Sigmoid colon (tissue), 7 donors: ENCODE measurements around the gene LGALS3. TPM values are rescaled to one million over a fixed set of nuclear protein-coding genes. Genes with fewer than 3 reads are reported as not detected.

Experiments
- DNase-seq: peaks from one replicate; pipeline ENCODE4 v3.0.0-alpha.2; 2019
- H3K27ac ChIP-seq, 4 donors: fragments of 200-600 bp; sonication (generic); one replicate each; pipeline ENCODE4 v1.5.1; 2016 to 2019; ENCODE audit warnings: mild to moderate bottlenecking in 1 of 4
- H3K27me3 ChIP-seq, 3 donors: fragments of 200-600 bp; sonication (generic); one replicate each; pipeline ENCODE4 v1.5.1; 2019; ENCODE audit warnings: mild to moderate bottlenecking in 1 of 3
- H3K36me3 ChIP-seq, 4 donors: fragments of 200-600 bp; sonication (generic); one replicate each; pipeline ENCODE4 v1.5.1; 2016 to 2019
- H3K4me1 ChIP-seq, 4 donors: fragments of 200-600 bp; sonication (generic); one replicate each; pipeline ENCODE4 v1.5.1; 2017 to 2019
- H3K4me3 ChIP-seq, 4 donors: fragments of 200-600 bp; sonication (generic); one replicate each; pipeline ENCODE4 v1.5.1; 2017 to 2019; ENCODE audit warnings: mild to moderate bottlenecking in 2 of 4, moderate library complexity in 1 of 4
- H3K9me3 ChIP-seq, 4 donors: fragments of 200-600 bp in 3 of 4; sonication (generic) in 3 of 4; one replicate each; pipeline versions ENCODE4 v1.5.1 to v1.6.1; 2013 to 2019
- CTCF ChIP-seq, 4 experiments: fragments of 450-650 bp in 3 of 4; fragments of 200-600 bp in 1 of 4; IDR thresholded peaks; one replicate each; pipeline ENCODE4 v1.5.1; 2016 to 2019; ENCODE audit warnings: antibody characterized with exemption in 4 of 4, mild to moderate bottlenecking in 3 of 4, moderate library complexity in 2 of 4
- EP300 ChIP-seq, 4 donors: sonication (generic); formaldehyde crosslinking; IDR thresholded peaks; one replicate each; pipeline ENCODE4 v1.6.1; 2017; ENCODE audit warnings: antibody characterized with exemption in 4 of 4
- POLR2A ChIP-seq, 2 donors: fragments of 450-650 bp; IDR thresholded peaks; one replicate each; pipeline ENCODE4 v1.6.1; 2016; ENCODE audit warnings: antibody characterized with exemption in 2 of 2, mild to moderate bottlenecking in 2 of 2, moderate library complexity in 2 of 2
- POLR2AphosphoS5 ChIP-seq, 4 donors: sonication (generic); formaldehyde crosslinking; IDR thresholded peaks; one replicate each; pipeline ENCODE4 v1.6.1; 2017; ENCODE audit warnings: antibody characterized with exemption in 4 of 4
- WGBS, 2 donors: extraction: QIAGEN DNeasy Blood & Tissue Kit; methylation state at CpG; one replicate each; pipeline ENCODE4 v1.1.7; 2013; 5-methylcytosine and 5-hydroxymethylcytosine counted together
- intact Hi-C: fragments of 100-400 bp; cut with DNase I; formaldehyde crosslinking; loops from one replicate; pipeline ENCODE4 v1.15.1; 2023
- polyA plus RNA-seq, 3 donors: library from polyadenylated mRNA; stranded (reverse); fragments of 200-250 nt; gene quantifications; one replicate each; pipeline ENCODE4 v1.2.3, GENCODE V29; 2013
- total RNA-seq, 4 donors: library from RNA; depleted of rRNA; stranded (reverse); fragments of >200 nt; gene quantifications; one replicate each; pipeline ENCODE4 v1.1.0, GENCODE V29; 2016
- donor health status: healthy with polysubstance abuse.
- donor health status: Bipolar disorder and iron deficiency.
- donor health status: healthy.

Gene LGALS3
- total and polyA plus RNA-seq, 7 donors, result 235 to 4,129 (median 249) TPM

DNA sequence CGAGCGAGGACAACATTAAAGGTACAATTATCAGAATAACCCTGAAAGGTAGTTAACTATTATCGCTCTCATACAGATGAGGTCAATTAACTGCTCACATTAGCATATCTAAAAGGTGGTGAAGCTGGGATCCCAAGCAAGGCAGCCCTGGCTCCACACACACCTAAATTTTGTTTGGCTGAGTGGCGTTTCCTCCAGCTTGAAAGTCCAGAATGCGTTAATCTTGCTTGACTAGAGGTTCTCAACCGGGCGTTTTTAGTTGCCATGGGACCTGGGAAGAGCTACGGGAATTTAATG lies 61.8 kb downstream of the LGALS3 start:
- Histone ChIP-seq H3K27me3 (no peaks in the 10 kb centered on the region), H3K4me1 (peaks cover 0 to 6% (median 6%) of the 10 kb centered on the region in 4 donors), H3K36me3 (no peaks in the 10 kb centered on the region), H3K9me3 (no peaks in the 10 kb centered on the region), H3K4me3 (peak overlapping the region in 3 of 4 donors; percentile 48 to 64 (median 54)), H3K27ac (no peak overlapping the region)
- 8 to 11% methylated on average over 8 of the region's 8 CpGs for WGBS, 2 donors
- intact Hi-C loops, result no loop called here
- no peak for TF ChIP-seq POLR2A (IDR thresholded peaks at IDR 0.05)
- no peak for TF ChIP-seq CTCF (IDR thresholded peaks at IDR 0.05)
- TF ChIP-seq EP300 (IDR thresholded peaks at IDR 0.05), result no peak
- no peak for TF ChIP-seq POLR2AphosphoS5 (IDR thresholded peaks at IDR 0.05)
- DNase-seq, result no peak

DNA sequence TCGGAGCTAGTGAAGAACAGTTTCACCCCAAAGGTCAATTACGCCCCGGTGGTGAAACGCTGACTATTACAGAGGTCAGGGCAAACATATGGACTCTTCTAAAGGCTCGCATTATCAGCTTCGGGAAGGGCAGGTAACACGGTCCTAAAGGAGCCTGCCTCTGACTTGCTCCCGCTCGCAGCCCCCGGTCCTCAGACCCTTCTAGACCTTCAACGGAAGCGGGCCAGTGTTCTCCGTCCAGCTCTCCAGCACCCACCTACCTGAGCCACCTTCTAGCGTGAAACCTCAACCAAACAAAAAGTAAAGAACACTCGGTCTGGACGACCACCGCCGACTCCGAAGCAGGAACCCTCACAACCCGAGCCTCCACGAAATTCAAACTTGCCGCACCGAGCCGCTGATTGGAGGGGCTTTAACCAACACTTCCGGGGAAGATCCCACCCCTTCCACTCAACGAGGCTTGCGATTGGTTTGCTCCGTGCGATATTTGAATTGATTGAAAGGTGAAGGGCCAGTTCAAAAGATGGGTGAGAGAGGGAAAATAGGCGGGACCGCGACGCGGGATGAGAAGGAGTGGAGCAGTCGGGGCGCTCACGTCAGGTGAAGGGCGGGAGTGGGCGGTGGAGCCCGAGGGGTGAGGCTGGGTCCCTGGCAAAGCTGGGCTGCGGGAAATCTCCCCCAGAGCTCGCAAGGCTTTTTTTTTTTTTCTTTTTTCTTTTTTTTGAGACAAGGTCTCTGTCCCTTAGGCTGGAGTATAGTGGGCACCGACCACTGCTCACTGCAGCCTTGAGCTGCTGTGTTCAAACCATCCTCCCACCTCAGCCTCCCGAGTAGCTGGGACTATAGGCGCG lies 62.4 kb downstream of the LGALS3 start, which contains the start of gene DLGAP5:
DLGAP5 (minus strand) TSS at position 383 of the 851 bp plus-strand sequence. CDS start 2,406 bp downstream, outside the sequence.
- H3K9me3 ChIP-seq, result no peaks in the 10 kb centered on the region
- WGBS, 2 donors, result 1 to 2% methylated on average over 46 of the region's 46 CpGs
- peak within 1 kb of the TSS; percentile 52 to 74 (median 68) for H3K27ac ChIP-seq
- intact Hi-C loops, result no loop called here
- DNase-seq, result peak; percentile 95
- no peaks in the 10 kb centered on the region for H3K27me3 ChIP-seq
- H3K36me3 ChIP-seq, result no peaks in the 10 kb centered on the region
- TF ChIP-seq CTCF (IDR thresholded peaks at IDR 0.05), result no peak
- peak; percentile 62 to 81 (median 63) for TF ChIP-seq POLR2AphosphoS5 (IDR thresholded peaks at IDR 0.05)
- TF ChIP-seq EP300 (IDR thresholded peaks at IDR 0.05), result no peak
- peak in 1 of 2 donors; percentile 17 for TF ChIP-seq POLR2A (IDR thresholded peaks at IDR 0.05)
- H3K4me3 ChIP-seq, result peak within 1 kb of the TSS; percentile 34 to 64 (median 51)
- H3K4me1 ChIP-seq, result peaks cover 0 to 6% (median 6%) of the 10 kb centered on the region in 4 donors

DNA sequence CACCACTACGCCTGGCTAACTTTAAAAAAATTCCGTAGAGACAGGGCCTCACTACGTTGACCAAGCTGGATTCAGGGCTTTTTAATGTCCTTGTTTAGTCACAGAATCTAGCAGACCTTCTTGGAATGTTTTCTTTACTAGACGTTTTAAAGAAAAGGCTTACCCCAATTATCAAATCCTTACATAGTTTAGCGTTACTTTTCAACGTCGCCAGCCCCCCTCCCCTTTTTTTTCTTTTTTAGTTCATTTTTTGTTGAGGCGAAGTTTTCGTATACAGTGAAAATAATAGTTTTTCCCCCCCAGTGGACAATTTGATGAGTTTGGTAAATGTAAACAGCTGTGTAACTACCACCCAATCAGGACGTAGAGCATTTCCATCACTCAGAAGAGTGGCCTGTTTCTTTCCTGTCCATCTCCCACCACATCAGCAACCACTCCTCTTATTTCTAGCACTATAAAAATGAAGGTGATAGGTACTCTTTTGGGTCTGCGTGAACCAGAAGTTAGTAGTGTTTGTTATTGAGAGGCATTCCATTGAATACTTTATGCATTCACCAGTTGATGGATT lies 63.1 kb downstream of the LGALS3 start:
- peak overlapping the region; percentile 34 to 64 (median 51) for H3K4me3 ChIP-seq
- H3K4me1 ChIP-seq, result peaks cover 0 to 6% (median 6%) of the 10 kb centered on the region in 4 donors
- H3K36me3 ChIP-seq, result no peaks in the 10 kb centered on the region
- no peak for DNase-seq
- 39 to 64% methylated on average over 11 of the region's 11 CpGs for WGBS, 2 donors
- H3K9me3 ChIP-seq, result no peaks in the 10 kb centered on the region
- peak overlapping the region; percentile 52 to 74 (median 68) for H3K27ac ChIP-seq
- no peak for TF ChIP-seq POLR2AphosphoS5 (IDR thresholded peaks at IDR 0.05)
- TF ChIP-seq POLR2A (IDR thresholded peaks at IDR 0.05), result peak in 1 of 2 donors; percentile 2
- no peaks in the 10 kb centered on the region for H3K27me3 ChIP-seq
- intact Hi-C loops, result no loop called here

DNA sequence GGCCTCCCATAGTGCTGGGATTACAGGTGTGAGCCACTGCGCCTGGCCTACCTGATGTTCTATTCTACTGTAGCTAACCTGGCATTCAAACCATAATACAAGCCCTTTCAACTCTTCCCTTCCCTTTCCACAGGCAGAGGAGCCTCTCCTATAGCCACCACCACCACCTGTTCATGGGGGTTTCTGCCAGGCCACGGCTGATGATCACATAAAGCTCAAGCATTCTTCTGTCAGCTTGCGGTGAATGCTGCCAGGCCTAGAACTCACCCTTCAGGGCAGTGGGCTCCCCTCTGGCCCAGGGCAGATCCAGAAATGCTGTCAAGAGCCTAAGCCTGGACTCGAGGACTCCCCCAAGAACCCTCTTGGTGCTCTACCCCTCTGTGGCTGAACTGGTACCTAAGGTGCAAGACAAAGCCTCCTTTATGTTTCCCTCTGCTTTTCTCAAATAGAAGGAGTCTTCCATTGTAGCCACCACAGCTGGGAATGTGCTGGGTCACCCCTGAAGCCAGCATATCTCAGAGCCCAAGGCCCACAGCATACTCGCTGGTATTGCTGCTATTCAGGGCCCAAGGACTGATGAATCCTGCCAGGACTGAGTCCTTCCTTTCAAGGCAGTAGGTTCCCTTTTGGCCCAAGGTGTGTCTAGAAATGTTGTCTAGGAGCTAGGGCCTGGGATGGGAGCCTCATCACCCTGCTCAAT lies 65.8 kb downstream of the LGALS3 start:
- DNase-seq, result no peak
- intact Hi-C loops, result no loop called here
- 93 to 95% methylated on average over 5 of the region's 5 CpGs for WGBS, 2 donors
- peaks cover 0 to 6% (median 6%) of the 10 kb centered on the region in 4 donors for H3K4me1 ChIP-seq
- no peaks in the 10 kb centered on the region for H3K9me3 ChIP-seq
- no peak overlapping the region for H3K27ac ChIP-seq
- no peaks in the 10 kb centered on the region for H3K36me3 ChIP-seq
- no peak overlapping the region for H3K4me3 ChIP-seq
- H3K27me3 ChIP-seq, result no peaks in the 10 kb centered on the region
- no peak for TF ChIP-seq POLR2A (IDR thresholded peaks at IDR 0.05)
- no peak for TF ChIP-seq EP300 (IDR thresholded peaks at IDR 0.05)
- no peak for TF ChIP-seq POLR2AphosphoS5 (IDR thresholded peaks at IDR 0.05)
- no peak for TF ChIP-seq CTCF (IDR thresholded peaks at IDR 0.05)

Other genes starting within 250 kb of the LGALS3 start
- gene GCH1, start 226.4 kb upstream of the LGALS3 start, total RNA-seq, result 1 to 10 TPM; 3.2 to 8.1 (median 3.9) TPM
- gene GCH1, start 226.4 kb upstream of the LGALS3 start, polyA plus RNA-seq, result 10 to 100 TPM; 18.7 to 46.2 (median 24.6) TPM
- 1 to 10 TPM in 2 of 4 donors, under 1 TPM in 2; 0.66 to 1.4 (median 0.96) TPM for gene WDHD1, start 102.2 kb upstream of the LGALS3 start, total RNA-seq
- gene WDHD1, start 102.2 kb upstream of the LGALS3 start, polyA plus RNA-seq, result 1 to 10 TPM in 2 of 3 donors, under 1 TPM in 1; 0.60 to 4.0 (median 1.4) TPM
- gene SOCS4, start 102.0 kb upstream of the LGALS3 start, total RNA-seq, result 10 to 100 TPM; 21.9 to 28.5 (median 24.9) TPM
- 1 to 10 TPM; 5.4 to 7.4 (median 6.2) TPM for gene SOCS4, start 102.0 kb upstream of the LGALS3 start, polyA plus RNA-seq
- gene MAPK1IP1L, start 77.6 kb upstream of the LGALS3 start, total RNA-seq, result 10 to 100 TPM; 30.6 to 67.1 (median 46.4) TPM
- 10 to 100 TPM; 25.2 to 40.5 (median 39.5) TPM for gene MAPK1IP1L, start 77.6 kb upstream of the LGALS3 start, polyA plus RNA-seq
- gene DLGAP5, start 62.3 kb downstream of the LGALS3 start, total RNA-seq, result under 1 TPM in 3 of 4 donors, not detected in 1; 0.16 to 0.71 (median 0.41) TPM
- gene DLGAP5, start 62.3 kb downstream of the LGALS3 start, polyA plus RNA-seq, result 10 to 100 TPM in 1 of 3 donors, 1 to 10 TPM in 2; 1.2 to 11.0 (median 3.0) TPM
- gene FBXO34, start 142.2 kb downstream of the LGALS3 start, total RNA-seq, result 10 to 100 TPM; 15.3 to 18.6 (median 17.5) TPM
- gene FBXO34, start 142.2 kb downstream of the LGALS3 start, polyA plus RNA-seq, result 10 to 100 TPM; 21.9 to 36.0 (median 35.1) TPM